ENCODE data around the gene NDUFAF8.

The NDUFAF8 gene

GRCh38 chr17:81241203-81241602 lies 2.1 kb downstream of the NDUFAF8 start:
- Mint-ChIP-seq H3K4me1 (peaks cover 17% of the 10 kb centered on the region), H3K36me3 (ENCODE audit: insufficient read depth) (peaks cover 18% of the 10 kb centered on the region), H3K4me3 (peak overlapping the region; percentile 92), H3K27ac (ENCODE audit: low read depth) (no peak overlapping the region), H3K9me3 (no peaks in the 10 kb centered on the region), H3K27me3 (no peaks in the 10 kb centered on the region)
- DNase-seq (ENCODE audit: low spot score in 2 of 2) (no peak), ATAC-seq (replicated peaks; ENCODE audit: extremely low read depth, poor library complexity, severe bottlenecking) (no peak)

DNA sequence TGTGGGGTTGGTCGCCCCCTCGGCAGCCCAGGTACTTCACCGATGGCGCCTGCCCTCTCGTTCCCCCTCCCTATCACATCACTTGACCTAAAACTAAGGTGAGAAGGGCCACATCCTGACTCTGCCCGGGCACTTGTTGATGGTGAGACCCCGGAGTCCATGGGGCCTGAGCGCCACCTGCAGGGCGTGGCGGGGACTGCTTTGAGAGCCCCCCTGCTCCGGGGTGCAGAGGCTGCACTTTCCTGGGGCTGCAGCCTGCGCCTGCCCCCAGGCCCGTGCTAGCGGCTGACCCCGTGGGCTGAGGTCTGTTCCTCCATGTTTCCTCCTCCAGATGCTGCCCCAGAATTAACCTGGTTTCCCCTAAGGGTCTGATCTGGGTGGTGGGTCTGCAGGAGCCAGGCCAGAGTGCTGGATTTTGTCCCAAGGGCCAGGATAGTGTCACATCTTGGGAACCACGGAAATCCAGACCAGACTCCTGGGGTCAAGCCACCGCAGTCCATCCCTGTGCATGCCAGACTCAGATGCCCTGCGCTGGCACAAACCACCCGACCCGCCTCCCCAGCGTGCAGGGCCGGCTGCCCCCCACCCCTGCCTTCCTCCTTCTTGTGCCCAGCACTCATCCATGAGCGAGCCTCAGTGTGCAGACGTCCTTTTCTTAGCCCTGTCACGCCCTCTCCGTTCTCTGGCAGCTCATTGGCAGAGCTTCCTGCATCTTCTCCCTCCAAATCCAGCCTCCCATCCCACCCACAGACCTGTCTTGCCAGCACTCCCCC lies 2.7 kb downstream of the NDUFAF8 start:
- no peak for ATAC-seq (replicated peaks; ENCODE audit: extremely low read depth, poor library complexity, severe bottlenecking)

GRCh38 chr17:81242421-81243332 lies 3.6 kb downstream of the NDUFAF8 start:
- Mint-ChIP-seq H3K36me3 (ENCODE audit: insufficient read depth) (peaks cover 21% of the 10 kb centered on the region), H3K9me3 (no peaks in the 10 kb centered on the region), H3K27me3 (no peaks in the 10 kb centered on the region), H3K4me3 (peak overlapping the region; percentile 59), H3K27ac (ENCODE audit: low read depth) (no peak overlapping the region), H3K4me1 (peaks cover 17% of the 10 kb centered on the region)
- ATAC-seq (replicated peaks; ENCODE audit: extremely low read depth, poor library complexity, severe bottlenecking): no peak
- DNase-seq (ENCODE audit: low spot score in 2 of 2): no peak

More for the DNA sequence above, 2.7 kb downstream of the NDUFAF8 start:
- Mint-ChIP-seq H3K27ac (ENCODE audit: low read depth) (no peak overlapping the region), H3K4me3 (peak overlapping the region; percentile 59), H3K4me1 (peaks cover 17% of the 10 kb centered on the region), H3K36me3 (ENCODE audit: insufficient read depth) (peaks cover 18% of the 10 kb centered on the region), H3K27me3 (no peaks in the 10 kb centered on the region), H3K9me3 (no peaks in the 10 kb centered on the region)
- DNase-seq (ENCODE audit: low spot score in 2 of 2): peak; percentile 49 to 54

- Mint-ChIP-seq H3K27me3 (no peaks in the 10 kb centered on the region), H3K9me3 (no peaks in the 10 kb centered on the region), H3K4me1 (peaks cover 17% of the 10 kb centered on the region), H3K27ac (ENCODE audit: low read depth) (no peak overlapping the region), H3K36me3 (ENCODE audit: insufficient read depth) (peaks cover 21% of the 10 kb centered on the region), H3K4me3 (no peak overlapping the region)
- DNase-seq (ENCODE audit: low spot score in 2 of 2): no peak
- ATAC-seq (replicated peaks; ENCODE audit: extremely low read depth, poor library complexity, severe bottlenecking): no peak
Observed at GRCh38 chr17:81243333-81243664, 4.2 kb downstream of the NDUFAF8 start.

DNA sequence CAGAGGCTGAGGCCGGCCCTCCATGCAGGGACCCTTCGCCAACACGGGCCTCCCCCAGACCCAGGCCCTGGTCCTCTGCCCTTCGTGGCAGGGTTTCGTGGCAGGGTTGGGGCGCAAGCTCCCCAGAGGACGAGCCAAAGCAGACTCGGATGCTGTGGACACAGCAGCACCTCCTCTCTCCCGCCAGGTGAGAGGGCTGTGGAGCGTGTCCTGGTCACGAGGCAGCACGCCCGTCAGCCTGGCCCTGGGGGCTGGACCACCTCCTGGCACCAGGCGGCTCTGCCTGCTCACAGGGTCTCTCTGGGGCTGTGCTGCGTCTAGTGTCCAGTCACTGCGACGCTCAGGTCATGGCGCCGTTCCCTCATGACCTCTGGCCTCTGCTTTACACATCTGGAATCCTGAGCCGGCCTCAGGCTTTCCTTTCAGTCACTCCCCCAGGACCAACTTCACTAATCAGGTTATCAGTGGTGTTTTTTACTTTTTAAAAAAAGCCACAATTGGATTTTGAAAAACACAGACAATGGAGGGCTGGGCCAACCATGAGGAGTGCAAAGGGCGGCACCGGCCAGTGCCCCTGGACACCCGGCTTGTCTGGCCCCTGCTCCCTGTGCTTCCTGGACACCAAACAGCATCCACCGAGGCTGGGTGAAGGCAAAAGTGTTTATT lies 5.4 kb downstream of the NDUFAF8 start:
- peak overlapping the region; percentile 32 for H3K27ac Mint-ChIP-seq (ENCODE audit: low read depth)
- DNase-seq (ENCODE audit: low spot score in 2 of 2) (no peak), ATAC-seq (replicated peaks; ENCODE audit: extremely low read depth, poor library complexity, severe bottlenecking) (no peak)
- no peak overlapping the region for H3K4me3 Mint-ChIP-seq
- peaks cover 17% of the 10 kb centered on the region for H3K4me1 Mint-ChIP-seq
- no peaks in the 10 kb centered on the region for H3K27me3 Mint-ChIP-seq
- H3K36me3 Mint-ChIP-seq (ENCODE audit: insufficient read depth): peaks cover 19% of the 10 kb centered on the region
- no peaks in the 10 kb centered on the region for H3K9me3 Mint-ChIP-seq

DNA sequence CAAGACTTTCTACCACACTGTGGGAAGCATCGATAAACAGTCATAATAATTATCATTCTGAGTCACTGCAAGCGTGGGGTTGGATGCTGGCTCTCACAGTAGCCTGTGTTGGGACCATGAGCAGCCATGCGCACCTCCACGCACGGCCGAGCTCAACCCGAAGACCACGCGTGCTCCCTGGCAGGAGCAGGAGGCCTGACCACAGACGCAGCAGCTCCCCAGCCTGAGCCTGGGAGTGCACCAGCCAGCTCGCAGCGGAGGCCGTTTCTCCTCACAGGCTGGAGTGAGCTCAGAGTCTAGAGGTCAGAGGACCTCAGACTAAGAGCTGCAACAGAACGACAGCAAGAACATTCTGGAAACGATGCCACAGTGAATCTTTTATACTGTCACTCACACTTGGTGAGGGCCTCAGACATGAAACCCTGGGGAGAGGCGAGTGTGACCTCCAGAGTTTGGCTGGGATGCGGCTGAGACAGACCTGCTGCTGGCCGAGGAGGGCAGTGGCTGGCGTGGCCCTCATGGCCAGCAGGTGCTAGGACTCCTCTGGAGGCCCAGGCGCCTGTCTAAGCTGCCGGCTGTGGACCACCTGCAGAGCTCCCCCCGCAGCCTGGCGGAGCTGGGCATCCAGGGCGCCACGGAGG lies 6.0 kb downstream of the NDUFAF8 start:
- H3K4me1 Mint-ChIP-seq: peaks cover 11% of the 10 kb centered on the region
- no peak overlapping the region for H3K4me3 Mint-ChIP-seq
- no peaks in the 10 kb centered on the region for H3K9me3 Mint-ChIP-seq
- H3K27ac Mint-ChIP-seq (ENCODE audit: low read depth): peak overlapping the region; percentile 32
- no peaks in the 10 kb centered on the region for H3K27me3 Mint-ChIP-seq
- no peak for DNase-seq (ENCODE audit: low spot score in 2 of 2)
- ATAC-seq (replicated peaks; ENCODE audit: extremely low read depth, poor library complexity, severe bottlenecking): no peak
- peaks cover 18% of the 10 kb centered on the region for H3K36me3 Mint-ChIP-seq (ENCODE audit: insufficient read depth)

DNA sequence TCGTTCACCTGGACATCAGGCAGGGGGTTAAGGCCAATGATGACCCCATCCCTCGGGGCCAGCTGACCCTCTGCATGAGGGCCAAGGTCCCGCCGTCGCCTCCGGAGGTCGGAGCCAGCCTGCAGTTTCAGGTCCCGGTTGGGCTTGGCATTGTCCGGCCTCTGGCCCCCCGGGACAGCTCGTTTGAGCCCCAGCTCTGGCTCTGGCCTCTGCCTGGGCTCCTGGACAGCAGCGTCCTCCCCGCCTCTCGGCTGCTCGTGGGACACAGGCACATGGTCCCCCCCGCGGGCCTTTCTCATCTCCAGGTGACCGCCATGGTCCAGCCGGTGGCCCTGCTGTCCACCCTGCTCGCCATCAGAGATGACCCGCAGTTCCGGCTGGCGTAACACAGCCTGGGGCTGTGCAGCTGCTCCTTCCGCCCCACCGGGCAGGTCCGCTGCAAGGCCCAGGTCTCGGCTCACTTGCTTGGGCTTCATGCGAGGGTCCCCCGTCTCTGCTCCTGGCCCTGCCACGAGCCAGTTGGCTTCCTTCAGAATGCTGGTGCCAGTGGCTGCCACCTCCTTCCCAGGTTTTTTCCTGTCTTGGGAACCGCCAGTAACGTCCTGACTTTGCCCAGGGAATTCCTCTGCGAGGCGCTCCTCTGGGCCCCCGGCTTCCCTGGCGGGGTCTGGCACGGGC lies 6.7 kb downstream of the NDUFAF8 start:
- H3K27me3 Mint-ChIP-seq: no peaks in the 10 kb centered on the region
- no peak overlapping the region for H3K4me3 Mint-ChIP-seq
- no peak overlapping the region for H3K27ac Mint-ChIP-seq (ENCODE audit: low read depth)
- peaks cover 15% of the 10 kb centered on the region for H3K36me3 Mint-ChIP-seq (ENCODE audit: insufficient read depth)
- ATAC-seq (replicated peaks; ENCODE audit: extremely low read depth, poor library complexity, severe bottlenecking) (no peak), DNase-seq (ENCODE audit: low spot score in 2 of 2) (no peak)
- H3K9me3 Mint-ChIP-seq: no peaks in the 10 kb centered on the region
- H3K4me1 Mint-ChIP-seq: peaks cover 11% of the 10 kb centered on the region

- H3K36me3 Mint-ChIP-seq (ENCODE audit: insufficient read depth): peaks cover 16% of the 10 kb centered on the region
- no peak overlapping the region for H3K4me3 Mint-ChIP-seq
Observed at GRCh38 chr17:81246343-81246670, 7.2 kb downstream of the NDUFAF8 start.

GRCh38 chr17:81246679-81247338 lies 7.7 kb downstream of the NDUFAF8 start:
- no peak for ATAC-seq (replicated peaks; ENCODE audit: extremely low read depth, poor library complexity, severe bottlenecking)
- Mint-ChIP-seq H3K9me3 (no peaks in the 10 kb centered on the region), H3K27ac (ENCODE audit: low read depth) (no peak overlapping the region), H3K4me1 (peaks cover 8% of the 10 kb centered on the region), H3K36me3 (ENCODE audit: insufficient read depth) (peaks cover 16% of the 10 kb centered on the region), H3K4me3 (no peak overlapping the region), H3K27me3 (no peaks in the 10 kb centered on the region)
- DNase-seq (ENCODE audit: low spot score in 2 of 2): no peak

More at GRCh38 chr17:81246343-81246670, 7.2 kb downstream of the NDUFAF8 start:
- DNase-seq (ENCODE audit: low spot score in 2 of 2) (no peak), ATAC-seq (replicated peaks; ENCODE audit: extremely low read depth, poor library complexity, severe bottlenecking) (no peak)
- Mint-ChIP-seq H3K4me1 (peaks cover 11% of the 10 kb centered on the region), H3K27me3 (no peaks in the 10 kb centered on the region), H3K27ac (ENCODE audit: low read depth) (no peak overlapping the region), H3K9me3 (no peaks in the 10 kb centered on the region)

DNA sequence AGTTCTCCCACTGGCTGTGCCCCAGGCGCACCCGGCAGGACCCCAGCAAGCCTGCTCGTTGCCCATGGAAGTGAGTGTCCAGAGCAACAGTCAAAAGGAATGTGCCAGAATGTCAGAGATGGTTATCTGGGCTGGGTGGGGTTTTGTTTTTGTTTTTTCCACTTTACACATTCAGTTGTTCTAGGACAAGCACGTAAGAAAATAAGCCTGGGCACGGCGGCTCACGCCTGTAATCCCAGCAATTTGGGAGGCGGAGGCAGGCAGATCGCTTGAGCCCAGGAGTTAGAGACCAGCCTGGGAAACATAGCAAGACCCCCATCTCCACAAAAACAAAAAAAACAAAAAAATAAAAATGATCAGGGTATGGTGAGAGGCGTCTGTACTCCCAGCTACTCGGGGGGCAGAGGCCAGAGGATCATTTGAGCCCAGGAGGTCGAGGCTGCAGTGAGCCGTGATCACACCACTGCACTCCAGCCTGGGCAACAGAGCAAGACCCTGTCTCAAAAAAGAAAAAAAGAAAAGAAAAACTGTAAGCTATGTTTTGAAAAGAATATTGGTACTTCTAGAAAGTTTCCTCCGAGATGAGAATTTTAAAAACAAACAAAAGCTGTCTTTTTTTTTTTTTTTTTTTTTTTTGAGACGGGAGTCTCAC lies 8.3 kb downstream of the NDUFAF8 start:
- H3K27me3 Mint-ChIP-seq: no peaks in the 10 kb centered on the region

GRCh38 chr17:81248649-81249048 lies 9.5 kb downstream of the NDUFAF8 start:
- H3K36me3 Mint-ChIP-seq (ENCODE audit: insufficient read depth): peaks cover 17% of the 10 kb centered on the region
- no peak overlapping the region for H3K4me3 Mint-ChIP-seq
- peaks cover 7% of the 10 kb centered on the region for H3K4me1 Mint-ChIP-seq
- ATAC-seq (replicated peaks; ENCODE audit: extremely low read depth, poor library complexity, severe bottlenecking) (no peak), DNase-seq (ENCODE audit: low spot score in 2 of 2) (no peak)
- no peaks in the 10 kb centered on the region for H3K9me3 Mint-ChIP-seq
- H3K27me3 Mint-ChIP-seq: no peaks in the 10 kb centered on the region
- no peak overlapping the region for H3K27ac Mint-ChIP-seq (ENCODE audit: low read depth)

More for the DNA sequence above, 8.3 kb downstream of the NDUFAF8 start:
- H3K4me3 Mint-ChIP-seq: no peak overlapping the region
- no peak for DNase-seq (ENCODE audit: low spot score in 2 of 2)
- H3K9me3 Mint-ChIP-seq: no peaks in the 10 kb centered on the region
- H3K27ac Mint-ChIP-seq (ENCODE audit: low read depth): no peak overlapping the region
- ATAC-seq (replicated peaks; ENCODE audit: extremely low read depth, poor library complexity, severe bottlenecking): no peak
- peaks cover 1% of the 10 kb centered on the region for H3K4me1 Mint-ChIP-seq
- peaks cover 14% of the 10 kb centered on the region for H3K36me3 Mint-ChIP-seq (ENCODE audit: insufficient read depth)
